Kidney (tissue), 14 donors: Measurements from ENCODE around the gene DDX46. TPM values are rescaled to one million over a fixed set of nuclear protein-coding genes. Genes with fewer than 3 reads are reported as not detected.

Experiments
- DNase-seq, 5 donors: peaks; one replicate each; pipeline ENCODE4 v3.0.0-alpha.2; 2013 to 2020
- FAIRE-seq: peaks from 2 replicates; lab custom pipeline; 2012; peaks lifted over from hg19 to GRCh38; lab: Jason Lieb, UNC
- H3K27ac ChIP-seq, 2 donors: one replicate each; pipeline ENCODE4 v1.7.0; 2013; ENCODE audit warnings: low read depth in 2 of 2, low read length in 2 of 2, inconsistent platforms in 1 of 2
- H3K27me3 ChIP-seq: one replicate; pipeline ENCODE4 v1.7.1; 2013; ENCODE audit warnings: low read length, inconsistent platforms; ENCODE audit not compliant: control insufficient read depth, insufficient read depth
- H3K36me3 ChIP-seq, 3 donors: one replicate each; pipeline versions ENCODE4 v1.7.0 to v1.7.1; 2013; ENCODE audit warnings: low read length in 3 of 3, control low read depth in 1 of 3, inconsistent platforms in 1 of 3; ENCODE audit not compliant: insufficient read depth in 3 of 3, control insufficient read depth in 2 of 3
- H3K4me1 ChIP-seq, 3 donors: one replicate each; pipeline versions ENCODE4 v1.7.0 to v1.7.1; 2013; ENCODE audit warnings: low read length in 3 of 3, inconsistent platforms in 1 of 3, low read depth in 1 of 3; ENCODE audit not compliant: control insufficient read depth in 2 of 3, insufficient read depth in 2 of 3
- H3K4me3 ChIP-seq, 3 donors: one replicate each; pipeline versions ENCODE4 v1.7.0 to v1.8.1; 2013; ENCODE audit warnings: low read length in 3 of 3, control low read depth in 1 of 3, inconsistent platforms in 1 of 3
- H3K9ac ChIP-seq, 3 donors: one replicate each; pipeline versions ENCODE4 v1.7.0 to v1.7.1; 2013; ENCODE audit warnings: low read length in 3 of 3, control low read depth in 1 of 3, inconsistent platforms in 1 of 3
- H3K9me3 ChIP-seq, 3 donors: one replicate each; pipeline versions ENCODE4 v1.7.0 to v1.7.1; 2013; ENCODE audit warnings: low read length in 3 of 3, control low read depth in 1 of 3, inconsistent platforms in 1 of 3; ENCODE audit not compliant: control insufficient read depth in 2 of 3, insufficient read depth in 1 of 3
- CTCF ChIP-seq: IDR thresholded peaks from 3 replicates; pipeline ENCODE4 v1.5.1; 2012; ENCODE audit warnings: mild to moderate bottlenecking, moderate library complexity, borderline replicate concordance; ENCODE audit not compliant: insufficient read depth; ENCODE audit errors: extremely low read depth
- intact Hi-C: fragments of 100-400 bp; cut with DNase I; formaldehyde crosslinking; loops from one replicate; pipeline ENCODE4 v1.11.1; 2022
- polyA plus RNA-seq: library from polyadenylated mRNA; stranded (reverse); fragments of 350-450 nt; fragmentation: Illumina TruSeq; extraction: RNeasy Lipid Tissue Mini Kit (QIAGEN cat#74804); gene quantifications from one replicate; pipeline ENCODE4 v1.2.3, GENCODE V29; 2014; ENCODE audit warnings: low read depth, low replicate concordance; ENCODE audit not compliant: insufficient read depth
- total RNA-seq: library from RNA; stranded (reverse); fragmentation: NEBNext Ultra II Directional; extraction: Animal tissue kit (Norgen Biotek cat#: 25700); gene quantifications from one replicate; pipeline ENCODE4 v1.2.1, GENCODE V29; 2021
- donor health status: control.
- donor health status: control.
- donor health status: control.
- donor health status: control.
- donor health status: control.
- donor health status: DM: yes; HTN: yes; CAD: no.
- donor health status: Normal renal cell carcinoma (clear cell type).

The DDX46 gene
- total and polyA plus RNA-seq, 2 donors from 2014 or later: 11.3 to 39.7 TPM

- Histone ChIP-seq H3K4me1 (peaks cover 0 to 5% (median 5%) of the 10 kb centered on the region in 3 donors), H3K27ac (peak overlapping the region; percentile 28 to 29), H3K36me3 (peaks cover 0 to 5% (median 0%) of the 10 kb centered on the region in 3 donors), H3K4me3 (no peak overlapping the region), H3K9ac (no peak overlapping the region), H3K27me3 (no peaks in the 10 kb centered on the region), H3K9me3 (no peaks in the 10 kb centered on the region)
- DNase-seq (no peak), FAIRE-seq (no peak)
- no peak for TF ChIP-seq CTCF
- intact Hi-C loops: no loop called here
Observed at GRCh38 chr5:134840811-134841210, 82.2 kb downstream of the DDX46 start.

GRCh38 chr5:134844252-134844651 is 85.7 kb downstream of the DDX46 start:
- Histone ChIP-seq H3K27me3 (no peaks in the 10 kb centered on the region), H3K27ac (no peak overlapping the region), H3K9me3 (no peaks in the 10 kb centered on the region), H3K4me3 (no peak overlapping the region), H3K4me1 (peaks cover 0 to 5% (median 5%) of the 10 kb centered on the region in 3 donors), H3K9ac (no peak overlapping the region), H3K36me3 (peaks cover 0 to 3% (median 0%) of the 10 kb centered on the region in 3 donors)
- FAIRE-seq (no peak), DNase-seq (no peak)
- intact Hi-C loops: no loop called here
- no peak for TF ChIP-seq CTCF

- peaks cover 0 to under 1% (median 0%) of the 10 kb centered on the region in 3 donors for H3K36me3 ChIP-seq
- TF ChIP-seq CTCF: no peak
- no peak for DNase-seq
- intact Hi-C loops: no loop called here
- H3K9ac ChIP-seq: peak overlapping the region; percentile 2 to 87 (median 83)
- no peaks in the 10 kb centered on the region for H3K9me3 ChIP-seq
- H3K27ac ChIP-seq: peak overlapping the region; percentile 91 to 94
- H3K4me1 ChIP-seq: peaks cover 0 to 5% (median 5%) of the 10 kb centered on the region in 3 donors
- H3K4me3 ChIP-seq: peak overlapping the region; percentile 39 to 91 (median 87)
- FAIRE-seq: no peak
- H3K27me3 ChIP-seq: no peaks in the 10 kb centered on the region
Observed at GRCh38 chr5:134845335-134845851, 86.8 kb downstream of the DDX46 start.
